SK-N-MC (cell line): Measurements from ENCODE around the gene KCTD4.

Source experiments
- EZH2 ChIP-seq: fragments of 200-600 bp; sonication (generic); IDR thresholded peaks from one replicate; pipeline ENCODE4 v1.6.1; 2017; ENCODE audit warnings: antibody characterized with exemption
- FOXP2 ChIP-seq: optimal IDR thresholded peaks from 2 replicates; pipeline ENCODE3; 2011; ENCODE audit warnings: mild to moderate bottlenecking, moderate library complexity; ENCODE audit not compliant: insufficient read depth; ENCODE audit errors: extremely low read length, control extremely low read depth
- POLR2AphosphoS5 ChIP-seq: IDR thresholded peaks from 2 replicates; pipeline ENCODE4 v1.6.1; 2012; ENCODE audit warnings: mild to moderate bottlenecking, low read depth, low read length, borderline replicate concordance

DNA sequence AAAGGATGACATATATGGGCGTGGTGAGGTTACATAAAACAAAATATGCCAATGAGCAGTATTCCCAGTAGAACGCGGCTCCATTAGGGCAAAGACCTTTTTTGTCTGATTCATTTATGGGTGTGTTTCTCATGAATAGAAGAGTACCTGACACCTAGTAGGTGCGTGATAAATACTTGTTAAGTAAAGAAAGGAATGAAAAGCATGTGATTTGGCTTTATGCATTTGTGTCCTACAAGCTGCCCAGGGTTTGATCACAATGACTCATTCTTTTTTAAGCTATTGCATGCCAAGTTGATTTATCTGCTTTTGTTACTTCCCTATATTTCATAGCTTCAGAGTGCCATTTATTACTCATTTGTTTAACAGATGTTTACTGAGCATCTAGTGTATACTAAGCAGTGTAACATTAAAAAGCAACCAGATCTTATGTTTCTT, 19.1 kb upstream of the KCTD4 start:
- no peak for TF ChIP-seq EZH2
- TF ChIP-seq POLR2AphosphoS5, result no peak
- no peak for TF ChIP-seq FOXP2
